PC-9 (cell line): ENCODE data around the gene RYR1.

ENCODE experiments used
- CTCF ChIP-seq: fragments of 200-600 bp; sonication (generic); conservative IDR thresholded peaks from 2 replicates; pipeline ENCODE4 v1.6.1; 2017; ENCODE audit warnings: mixed run types, antibody characterized with exemption, mild to moderate bottlenecking, moderate library complexity
- EZH2 ChIP-seq: fragments of 200-600 bp; sonication (generic); IDR thresholded peaks from 2 replicates; pipeline ENCODE4 v1.8.0; 2017; ENCODE audit warnings: antibody characterized with exemption, low read depth

DNA sequence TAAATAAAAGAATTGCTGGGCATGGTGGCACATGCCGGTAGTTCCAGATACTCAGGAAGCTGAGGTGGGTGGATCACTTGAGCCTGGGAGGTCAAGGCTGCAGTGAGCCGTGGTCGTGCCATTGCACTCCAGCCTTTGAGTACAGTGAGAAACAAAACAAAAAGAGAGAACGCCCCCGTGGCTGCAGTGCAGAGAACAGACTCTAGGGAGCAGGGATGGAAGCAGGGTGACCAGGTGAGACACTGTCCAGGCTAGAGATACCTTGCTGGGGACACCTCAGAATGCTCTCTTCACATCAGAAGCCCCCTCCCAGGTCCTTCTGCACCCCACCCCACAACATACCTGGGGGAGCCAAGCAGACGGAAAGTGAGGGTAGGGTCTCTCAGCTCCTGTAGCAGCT, 159.4 kb downstream of the RYR1 start:
- TF ChIP-seq CTCF (no peak), EZH2 (no peak)
